CD4-positive, alpha-beta T cell treated with Interleukin-17A for 4 hours (primary cell): ENCODE measurements around the gene SLC27A1.
"Not testable (repeated sequence)": the region's sequence is repeated elsewhere in the genome, so short reads cannot be mapped to it uniquely, and the experiment has no call there.

Source experiments
- DNase-seq: peaks from one replicate; pipeline ENCODE4 v3.0.0-alpha.2; 2020; ENCODE audit warnings: mixed read lengths

Gene SLC27A1

DNA sequence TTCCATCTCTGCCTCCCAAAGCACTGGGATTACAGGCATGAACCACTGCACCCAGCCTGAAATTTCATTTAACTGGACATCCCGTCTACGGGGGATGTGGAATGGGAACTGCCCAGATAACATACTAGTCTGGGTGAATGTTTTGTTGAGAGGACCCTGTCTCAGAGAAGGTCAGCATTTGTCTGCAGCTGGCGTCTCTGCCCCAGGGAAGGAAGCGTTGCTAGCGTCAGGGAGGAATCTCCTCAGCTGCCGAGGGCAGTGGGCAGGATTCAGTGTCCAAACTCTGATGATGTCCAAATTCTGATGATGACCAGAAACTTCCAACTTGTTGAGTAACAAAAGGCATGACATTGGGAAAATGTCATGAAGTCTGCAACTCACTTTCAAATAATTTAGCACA is 12.7 kb upstream of the SLC27A1 start:
- no peak for DNase-seq

DNA sequence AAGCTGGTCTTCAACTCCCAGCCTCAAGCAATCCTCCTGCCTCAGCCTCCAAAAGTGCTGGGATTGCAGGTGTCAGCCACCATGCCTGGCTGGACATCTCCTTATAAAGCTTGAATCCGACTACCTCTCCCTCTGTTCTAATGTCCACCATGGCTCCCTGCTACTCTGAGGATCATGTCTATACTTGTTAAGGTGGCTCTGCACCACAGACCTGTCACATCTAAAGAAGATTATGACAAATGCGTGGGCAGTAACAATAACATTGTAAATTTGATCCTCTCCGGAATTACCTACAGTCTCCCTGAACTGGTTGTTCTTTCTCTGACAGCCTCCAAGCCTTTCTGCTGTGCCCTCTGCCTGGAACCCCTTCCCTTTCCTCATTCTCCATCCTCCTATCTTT is 11.4 kb upstream of the SLC27A1 start:
- no peak for DNase-seq

DNA sequence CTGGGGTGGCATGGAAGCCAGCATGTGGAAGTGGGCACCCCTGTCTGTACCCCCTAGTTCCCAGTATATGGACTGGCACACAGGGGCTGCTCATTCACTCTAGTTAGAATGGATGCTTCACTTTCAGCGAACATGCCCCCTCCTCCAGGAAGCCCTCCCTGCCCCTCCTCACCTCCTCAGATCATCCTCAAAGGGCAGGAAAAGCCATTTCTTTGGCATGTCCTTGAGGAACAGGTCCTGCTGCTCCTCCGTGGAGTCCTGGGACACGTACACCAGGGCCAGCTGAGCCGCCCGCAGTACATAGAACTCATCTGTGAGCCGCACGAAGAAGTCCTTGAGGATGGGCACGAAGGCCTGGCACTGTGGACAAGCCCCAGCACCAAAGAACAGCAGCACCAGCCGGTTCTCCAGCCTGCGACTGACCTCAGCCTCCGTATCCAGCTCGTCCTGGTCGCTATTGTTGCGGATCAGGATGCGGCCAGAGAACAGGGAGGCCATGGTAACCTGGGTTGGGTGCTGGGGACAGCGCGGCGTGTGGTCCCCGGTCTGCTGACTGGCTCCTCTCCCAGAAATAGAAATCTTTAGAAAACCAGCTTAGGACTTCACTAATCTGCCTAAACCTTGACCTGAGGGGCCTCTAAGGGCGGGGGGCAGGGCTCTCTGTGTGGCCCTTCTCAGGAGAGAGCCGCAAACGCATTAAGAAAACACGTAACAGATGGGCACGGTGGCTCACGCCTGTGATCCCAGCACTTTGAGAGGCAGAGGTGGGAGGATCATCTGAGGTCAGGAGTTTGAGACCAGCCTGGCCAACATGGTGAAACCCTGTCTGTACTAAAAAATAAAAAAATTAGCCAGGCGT is 9.7 kb upstream of the SLC27A1 start, which contains the start of gene NXNL1:
TSS of gene NXNL1 (minus strand) at position 555 of the 859 bp plus-strand sequence. CDS start at position 498, 57 bp downstream.
- no peak for DNase-seq

DNA sequence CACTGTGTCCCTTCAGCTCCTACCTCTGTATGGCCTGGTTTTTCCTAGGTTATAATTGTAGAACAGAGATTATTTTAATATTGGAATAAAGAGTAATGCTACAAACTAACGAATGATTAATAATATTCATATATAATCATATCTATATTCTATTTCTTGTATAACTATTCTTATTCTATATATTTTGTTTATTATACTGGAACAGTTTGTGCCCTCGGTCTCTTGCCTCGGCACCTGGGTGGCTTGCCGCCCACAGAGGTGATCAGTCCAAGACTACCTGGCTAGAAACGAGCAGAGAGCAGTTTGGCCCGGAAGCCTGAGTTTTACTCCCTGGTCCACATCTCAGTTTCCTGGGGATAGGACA is 3.9 kb upstream of the SLC27A1 start:
- DNase-seq = no peak

DNA sequence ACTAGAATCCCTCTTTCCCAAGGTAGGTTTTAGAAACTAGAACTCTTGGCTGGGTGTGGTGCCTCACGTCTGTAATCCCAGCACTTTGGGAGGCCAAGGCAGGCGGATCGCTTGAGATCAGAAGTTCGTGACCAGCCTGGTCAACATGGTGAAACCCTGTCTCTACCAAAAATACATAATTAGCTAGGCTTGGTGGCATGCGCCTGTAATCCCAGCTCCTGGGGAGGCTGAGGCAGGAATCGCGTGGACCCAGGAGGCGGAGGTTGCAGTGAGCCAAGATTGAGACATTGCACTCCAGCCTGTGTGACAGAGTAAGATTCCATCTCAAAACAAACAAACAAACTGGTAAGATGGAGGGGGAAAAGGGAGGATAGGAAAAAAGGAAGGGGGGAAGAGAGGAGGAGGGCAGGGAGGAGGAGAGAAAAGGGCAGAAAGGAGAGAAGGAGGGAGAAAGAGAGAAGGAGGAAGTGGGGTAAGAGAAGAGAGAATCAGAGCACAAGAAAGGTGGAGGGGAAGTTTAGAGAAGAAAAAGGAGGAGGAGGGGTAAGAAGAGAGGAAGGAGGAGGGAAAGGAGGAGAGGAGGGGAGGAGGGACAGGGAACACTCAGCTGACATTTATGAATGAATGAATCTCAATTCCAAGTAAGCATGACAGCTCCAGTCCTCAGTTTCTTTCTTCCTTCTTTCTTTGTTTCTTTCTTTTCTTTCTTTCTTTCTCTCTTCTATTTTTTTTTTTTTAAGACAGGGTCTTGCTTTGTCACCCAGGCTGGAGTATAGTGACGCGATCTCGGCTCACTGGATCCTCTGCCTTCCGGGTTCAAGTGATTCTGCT is 2.6 kb upstream of the SLC27A1 start:
- no peak for DNase-seq

DNA sequence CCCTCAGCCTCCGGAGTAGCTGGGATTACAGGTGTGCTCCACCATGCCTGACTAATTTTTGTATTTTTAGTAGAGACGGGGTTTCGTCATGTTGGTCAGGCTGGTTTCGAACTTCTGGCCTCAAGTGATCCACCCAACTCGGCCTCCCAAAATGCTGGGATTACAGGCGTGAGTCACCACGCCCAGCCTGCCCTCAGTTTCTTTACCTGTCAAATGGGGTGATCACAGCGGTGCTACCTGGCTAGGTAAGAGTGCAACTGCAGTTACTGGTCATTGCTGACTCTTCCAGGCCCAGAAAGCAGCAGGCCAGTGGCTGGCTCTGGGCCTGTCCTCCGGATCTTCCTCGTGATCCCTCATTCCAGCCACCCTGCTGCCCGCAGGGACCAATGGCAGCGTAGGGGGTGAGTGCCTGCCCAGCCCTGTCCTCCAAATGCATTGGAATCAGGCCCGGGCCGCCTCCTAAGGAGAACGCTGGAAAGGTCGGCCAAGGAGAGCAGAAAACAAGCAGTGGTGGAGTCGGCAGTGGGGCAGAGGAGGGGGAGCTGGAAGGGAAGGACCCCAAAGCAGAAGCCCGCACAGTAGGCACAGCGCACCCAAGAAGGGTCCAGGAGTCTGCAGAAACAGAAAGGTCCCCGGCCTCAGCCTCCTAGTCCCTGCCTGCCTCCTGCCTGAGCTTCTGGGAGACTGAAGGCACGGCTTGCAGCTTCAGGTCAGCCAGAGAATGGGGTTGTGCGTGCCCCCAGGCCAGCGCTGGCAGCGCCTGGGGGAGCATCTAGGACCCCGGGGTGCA is 1.8 kb upstream of the SLC27A1 start:
- peak; percentile 15 for DNase-seq

DNA sequence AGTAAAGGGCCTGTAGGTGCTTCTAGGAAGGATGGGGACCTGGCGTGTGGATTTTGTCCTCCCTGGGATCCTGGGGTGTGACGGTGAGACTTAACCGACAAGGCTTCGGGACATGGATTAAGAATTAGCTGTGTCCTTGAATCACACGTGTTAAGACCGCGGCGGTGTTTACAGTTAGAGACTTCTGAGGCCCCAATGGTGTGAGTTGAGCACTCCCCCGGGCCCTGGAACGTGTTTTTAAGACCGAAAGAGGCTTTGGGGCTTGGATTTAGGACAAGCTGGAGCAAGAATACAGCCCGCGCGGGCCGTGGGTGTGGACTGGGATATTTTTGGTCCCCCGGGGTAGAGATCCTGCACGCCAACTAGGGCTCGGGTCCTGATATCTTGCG is 1.2 kb upstream of the SLC27A1 start:
- DNase-seq = no peak

DNA sequence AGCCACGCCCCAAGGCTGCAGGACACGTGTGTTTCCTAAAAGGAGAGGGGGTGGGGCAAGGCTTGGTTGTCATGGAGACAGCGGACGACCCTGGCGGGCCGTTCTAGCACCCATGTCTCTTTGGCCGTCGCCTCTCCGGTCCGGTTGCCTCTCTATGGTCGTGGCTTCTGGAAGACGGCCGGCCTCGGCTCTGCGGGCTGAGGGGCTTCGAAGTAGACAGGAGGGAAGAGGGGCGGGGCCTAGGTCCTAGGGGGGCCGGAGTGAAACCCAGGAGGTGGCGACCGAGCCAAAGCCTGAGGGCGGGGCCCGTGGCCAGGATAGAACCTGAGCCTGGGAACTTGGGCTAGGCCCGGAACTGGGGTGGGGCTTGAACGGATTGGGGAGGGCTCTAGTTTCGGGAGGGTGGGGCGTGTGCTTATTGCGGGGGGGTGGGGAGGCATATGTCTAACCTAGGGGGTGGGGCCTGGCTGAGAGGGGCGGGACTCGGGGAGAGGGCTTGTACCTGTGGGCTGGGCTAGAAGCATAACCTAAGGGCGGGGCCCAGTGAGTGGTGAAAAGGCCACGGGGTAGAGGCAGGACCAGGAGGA is 750 bp upstream of the SLC27A1 start:
- DNase-seq = peak; percentile 99

DNA sequence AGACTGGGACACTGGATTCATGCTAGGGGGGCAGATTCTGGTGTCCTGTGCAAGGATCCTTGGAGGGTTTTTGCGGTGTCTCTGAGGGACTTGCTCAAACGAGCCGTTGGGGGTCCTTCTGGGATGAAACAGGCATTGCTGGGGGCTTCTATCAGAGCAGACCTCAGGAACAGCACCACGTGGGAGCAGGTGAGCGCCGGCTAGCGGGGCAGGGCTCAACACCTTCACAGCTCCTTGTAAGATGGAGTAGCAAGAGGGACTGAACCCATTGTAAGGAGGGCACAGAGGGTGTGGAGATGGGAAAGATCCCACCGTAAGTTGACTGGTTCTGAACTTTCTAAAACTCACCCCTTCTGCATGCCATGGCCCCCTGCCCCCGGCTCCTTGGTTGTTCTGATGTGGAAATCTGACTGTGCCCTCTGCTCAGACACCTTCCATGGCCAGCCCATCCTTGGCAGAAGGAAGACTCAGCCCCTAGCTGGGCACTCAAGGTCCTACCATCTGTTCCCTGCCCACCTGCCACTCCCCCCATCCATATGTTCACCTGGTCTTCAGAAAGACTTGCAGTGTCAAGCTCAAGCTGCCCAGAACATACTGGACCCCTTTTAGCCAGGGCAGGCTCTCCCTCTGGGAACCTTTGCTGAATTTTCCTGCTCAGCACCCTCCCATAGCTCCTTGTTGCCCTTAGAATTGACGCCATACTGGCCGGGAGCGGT is 1.2 kb downstream of the SLC27A1 start:
- no peak for DNase-seq

DNA sequence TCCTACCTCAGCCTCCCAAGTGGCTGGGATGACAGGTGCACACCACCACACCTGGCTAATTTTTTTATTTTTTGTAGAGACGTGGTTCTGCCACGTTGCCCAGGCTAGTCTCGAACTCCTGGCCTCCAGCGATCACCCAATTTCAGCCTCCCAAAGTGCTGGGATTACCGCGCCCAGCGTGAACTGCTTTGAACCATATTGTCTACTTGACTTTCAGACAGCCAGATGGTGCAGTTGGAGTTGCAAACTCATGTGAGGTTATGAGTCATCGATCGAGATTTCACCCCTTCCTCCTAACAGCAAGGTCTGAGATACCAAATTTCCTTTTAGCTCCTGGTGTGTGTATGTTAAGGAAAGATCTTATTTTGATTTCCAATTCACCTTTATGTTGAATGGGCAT is 2.7 kb downstream of the SLC27A1 start:
- peak; percentile 39 for DNase-seq

DNA sequence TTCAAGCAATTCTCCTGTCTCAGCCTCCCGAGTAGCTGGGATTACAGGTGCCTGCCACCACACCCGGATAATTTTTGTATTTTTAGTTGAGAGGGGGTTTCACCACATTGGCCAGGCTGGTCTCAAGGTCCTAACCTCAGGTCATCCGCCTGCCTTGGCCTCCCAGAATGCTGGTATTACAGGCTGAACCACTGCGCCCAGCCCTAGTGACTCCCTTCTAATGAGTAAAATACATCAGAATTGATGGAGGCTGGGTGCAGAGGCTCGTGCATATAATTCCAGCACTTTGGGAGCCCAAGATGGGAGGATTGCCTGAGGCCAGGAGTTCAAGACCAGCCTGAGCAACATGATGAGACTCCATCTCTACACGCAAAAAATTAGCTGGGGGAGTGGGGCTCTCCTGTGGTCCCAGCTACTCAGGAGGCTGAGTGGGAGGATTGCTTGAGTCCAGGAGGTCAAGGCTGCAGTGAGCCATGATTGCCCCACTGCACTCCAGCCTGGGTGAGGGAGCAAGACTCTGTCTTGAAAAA is 4.8 kb downstream of the SLC27A1 start:
- not testable (repeated sequence) for DNase-seq

DNA sequence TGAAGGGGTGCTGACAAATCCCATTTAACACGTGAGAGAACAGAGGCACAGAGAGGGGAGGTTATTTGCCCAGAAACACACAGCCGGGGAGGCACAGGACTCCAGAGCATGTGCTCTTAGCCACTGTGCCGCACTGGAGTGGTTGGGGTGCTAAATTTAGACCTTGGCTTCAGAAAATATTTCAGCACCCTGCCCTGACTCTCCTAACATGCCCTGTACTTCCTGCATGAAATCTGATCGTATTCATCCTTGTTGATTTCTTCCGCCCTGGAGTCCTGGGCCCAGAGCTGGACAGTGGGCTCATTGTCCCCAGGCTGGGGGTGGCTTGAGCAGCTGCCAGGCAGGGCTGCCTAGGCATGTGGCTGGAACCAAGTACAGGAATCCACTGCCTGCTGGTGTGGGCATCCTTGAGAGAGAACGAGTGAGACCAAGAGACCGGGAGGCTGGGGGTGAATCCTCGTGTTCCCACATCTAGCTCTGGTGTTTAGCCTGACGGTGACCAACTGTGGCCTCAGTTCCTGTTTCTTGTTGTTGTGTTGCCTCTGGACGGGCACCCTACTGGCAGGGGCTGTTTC is 5.3 kb downstream of the SLC27A1 start:
- no peak for DNase-seq

DNA sequence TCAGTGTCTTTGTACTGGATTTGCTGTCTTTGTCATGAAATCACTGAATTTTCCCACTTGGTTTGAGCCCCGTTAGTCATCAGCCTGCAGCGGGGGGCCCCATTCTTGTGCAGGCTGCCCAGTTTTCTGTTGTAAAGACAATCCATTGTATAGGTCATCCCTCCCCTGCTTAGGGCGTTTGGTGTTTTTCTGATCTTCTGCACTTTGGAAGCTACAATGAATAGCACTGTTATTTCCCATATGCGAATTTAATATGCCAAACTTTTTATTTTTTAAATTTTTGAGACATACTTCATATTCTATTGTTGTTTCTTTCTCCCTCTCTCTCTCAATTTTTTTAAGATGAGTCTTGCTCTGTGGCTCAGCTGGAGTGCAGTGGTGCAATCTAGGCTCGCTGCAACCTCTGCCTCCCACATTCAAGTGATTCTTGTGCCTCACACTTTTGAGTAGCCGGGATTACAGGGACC is 9.0 kb downstream of the SLC27A1 start:
- DNase-seq = no peak

DNA sequence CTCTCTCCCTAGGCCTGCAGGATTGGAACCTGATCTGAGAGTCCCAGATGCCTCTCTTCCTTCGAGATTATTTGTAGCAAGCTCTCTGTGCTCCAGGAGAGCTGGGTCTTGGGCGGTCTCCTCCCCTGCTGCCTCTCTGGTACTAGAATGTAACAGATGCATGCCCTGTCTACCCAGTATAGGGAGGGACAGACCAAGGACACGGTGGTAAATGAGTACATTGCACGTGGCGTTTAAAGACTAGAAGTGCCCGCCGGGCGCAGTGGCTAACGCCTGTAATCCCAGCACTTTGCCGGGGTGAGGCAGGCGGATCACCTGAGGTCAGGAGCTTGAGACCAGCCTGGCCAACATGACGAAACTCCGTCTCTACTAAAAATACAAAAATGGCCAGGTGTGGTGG is 11.7 kb downstream of the SLC27A1 start:
- DNase-seq = no peak

DNA sequence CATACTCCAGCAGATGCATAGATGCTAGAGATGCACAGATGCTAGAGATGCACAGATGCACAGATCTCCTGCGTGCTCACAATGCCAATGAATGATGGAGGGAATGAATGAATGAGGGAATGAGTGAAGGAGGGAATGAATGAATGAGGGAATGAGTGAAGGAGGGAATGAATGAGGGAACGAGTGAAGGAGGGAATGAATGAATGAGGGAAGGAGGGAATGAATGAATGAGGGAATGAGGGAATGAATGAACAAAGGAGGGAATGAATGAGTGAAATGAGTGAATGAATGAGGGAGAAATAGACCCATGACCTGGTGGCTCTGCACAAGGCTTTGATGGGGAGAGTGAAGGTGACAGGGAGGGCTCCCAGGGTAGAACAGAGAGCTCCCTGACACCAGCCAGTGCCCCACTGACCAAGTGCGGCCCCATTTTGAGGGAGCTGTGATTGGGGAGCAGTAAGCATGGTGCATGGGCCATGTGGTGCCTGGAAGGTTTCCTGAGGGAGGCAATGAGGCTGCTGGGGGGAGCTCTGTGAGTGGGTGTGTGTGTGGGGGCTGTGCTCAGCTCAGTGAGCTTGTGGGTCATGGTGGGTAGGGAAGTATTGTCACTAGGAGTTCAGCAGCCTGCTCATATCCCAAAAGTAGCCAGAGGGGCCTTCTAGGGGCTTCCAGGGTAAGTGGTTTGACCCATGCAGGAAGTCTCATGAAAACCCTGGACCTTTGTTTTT is 12.7 kb downstream of the SLC27A1 start:
- no peak for DNase-seq

DNA sequence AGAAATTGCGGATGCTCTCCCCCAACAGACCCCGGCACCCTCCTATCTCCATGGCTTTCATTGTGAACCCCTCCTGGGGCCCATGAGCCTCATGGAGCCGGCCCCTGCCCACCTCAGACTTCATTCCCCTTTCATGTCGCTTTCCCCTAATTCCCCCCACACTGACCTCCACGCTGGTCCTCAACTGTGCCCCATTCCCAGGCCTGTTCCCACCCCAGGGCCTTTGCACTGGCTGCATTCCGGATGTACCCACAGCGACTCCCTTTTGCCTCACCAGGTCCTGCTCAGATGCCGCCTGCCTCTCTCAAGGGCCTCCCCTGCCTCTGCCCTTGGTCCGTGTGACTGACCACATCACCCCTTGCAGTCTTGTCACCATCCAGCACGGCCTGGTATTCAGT is 13.3 kb downstream of the SLC27A1 start:
- no peak for DNase-seq

DNA sequence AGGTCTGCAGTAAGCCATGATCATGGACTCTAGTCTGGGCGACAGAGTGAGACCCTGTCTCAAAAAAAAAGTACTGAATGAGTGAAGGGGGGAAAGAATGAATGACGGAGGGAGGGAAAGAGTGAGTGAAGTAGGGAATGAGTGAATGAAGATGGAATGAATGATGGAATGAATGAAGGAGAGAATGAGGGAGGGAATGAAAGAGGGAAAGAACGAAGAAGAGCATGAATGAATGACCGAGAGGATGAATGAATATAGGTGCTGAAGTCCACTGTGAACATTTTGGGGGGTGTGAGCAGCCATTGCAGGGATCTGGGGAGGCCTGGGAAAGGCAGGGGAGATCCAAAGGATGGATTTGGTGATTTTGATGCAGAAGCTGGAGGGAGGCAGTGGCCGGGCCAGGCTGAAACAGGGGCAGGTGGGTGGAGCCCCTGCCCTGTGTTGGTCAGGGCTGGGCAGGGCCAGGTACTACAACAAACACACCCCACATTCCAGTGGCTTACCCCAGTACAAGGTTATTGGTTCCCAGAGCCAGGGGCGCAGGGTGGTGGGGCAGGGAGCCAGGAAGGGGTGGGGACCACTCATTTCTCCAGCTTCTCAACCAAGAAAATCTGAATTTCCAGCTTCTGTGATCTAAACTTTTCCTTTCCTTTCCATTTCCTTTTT is 14.3 kb downstream of the SLC27A1 start:
- DNase-seq = no peak

DNA sequence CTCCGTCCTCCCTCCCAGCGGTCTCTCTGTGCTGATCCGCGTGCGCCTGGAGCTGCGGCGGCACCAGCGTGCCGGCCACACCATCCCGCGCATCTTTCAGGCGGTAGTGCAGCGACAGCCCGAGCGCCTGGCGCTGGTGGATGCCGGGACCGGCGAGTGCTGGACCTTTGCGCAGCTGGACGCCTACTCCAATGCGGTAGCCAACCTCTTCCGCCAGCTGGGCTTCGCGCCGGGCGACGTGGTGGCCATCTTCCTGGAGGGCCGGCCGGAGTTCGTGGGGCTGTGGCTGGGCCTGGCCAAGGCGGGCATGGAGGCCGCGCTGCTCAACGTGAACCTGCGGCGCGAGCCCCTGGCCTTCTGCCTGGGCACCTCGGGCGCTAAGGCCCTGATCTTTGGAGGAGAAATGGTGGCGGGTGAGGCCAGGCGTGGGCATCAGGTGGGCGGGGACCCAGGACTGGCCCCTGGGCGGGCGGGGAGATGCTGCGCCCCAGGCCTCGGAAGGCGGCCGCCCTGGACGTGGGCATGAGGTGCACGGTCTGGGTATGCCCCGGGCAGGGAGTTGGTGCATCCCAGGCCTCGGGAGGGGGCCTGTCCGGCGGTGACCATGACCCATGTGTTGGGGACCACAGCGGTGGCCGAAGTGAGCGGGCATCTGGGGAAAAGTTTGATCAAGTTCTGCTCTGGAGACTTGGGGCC is 16.4 kb downstream of the SLC27A1 start:
- no peak for DNase-seq
